Neuron (in vitro differentiated cells): Measurements from ENCODE around the gene KSR2.

ENCODE experiments used
- H2AFZ ChIP-seq: one replicate; pipeline ENCODE4 v1.6.1; 2013; ENCODE audit warnings: low read depth, mild to moderate bottlenecking, inconsistent platforms, low read length, moderate library complexity
- H3K27me3 ChIP-seq: one replicate; pipeline ENCODE4 v1.6.1; 2013; ENCODE audit warnings: low read length; ENCODE audit not compliant: insufficient read depth
- H3K36me3 ChIP-seq: one replicate; pipeline ENCODE4 v1.6.1; 2013; ENCODE audit warnings: low read length; ENCODE audit not compliant: insufficient read depth
- H3K4me1 ChIP-seq: one replicate; pipeline ENCODE4 v1.6.1; 2013; ENCODE audit warnings: low read length; ENCODE audit not compliant: insufficient read depth
- H3K4me3 ChIP-seq: 2 replicates; pipeline ENCODE4 v1.5.1; 2013; ENCODE audit warnings: mild to moderate bottlenecking, low read length, moderate library complexity
- H3K9me3 ChIP-seq: one replicate; pipeline ENCODE4 v1.6.1; 2013; ENCODE audit warnings: low read length

The KSR2 gene

GRCh38 chr12:117936722-117937484 is 31.9 kb downstream of the KSR2 start:
- H3K36me3 ChIP-seq = no peaks in the 10 kb centered on the region
- H3K9me3 ChIP-seq = no peaks in the 10 kb centered on the region
- H2AFZ ChIP-seq = no peak overlapping the region
- H3K4me3 ChIP-seq = no peak overlapping the region
- H3K4me1 ChIP-seq = no peaks in the 10 kb centered on the region
- no peaks in the 10 kb centered on the region for H3K27me3 ChIP-seq

- Histone ChIP-seq H3K9me3 (no peaks in the 10 kb centered on the region), H3K36me3 (no peaks in the 10 kb centered on the region), H3K4me3 (no peak overlapping the region), H3K4me1 (no peaks in the 10 kb centered on the region), H3K27me3 (no peaks in the 10 kb centered on the region), H2AFZ (no peak overlapping the region)
Measured at GRCh38 chr12:117933545-117933944, 35.2 kb downstream of the KSR2 start.

GRCh38 chr12:117926391-117926899 is 42.3 kb downstream of the KSR2 start:
- Histone ChIP-seq H2AFZ (no peak overlapping the region), H3K27me3 (no peaks in the 10 kb centered on the region), H3K4me1 (peaks cover 3% of the 10 kb centered on the region), H3K9me3 (no peaks in the 10 kb centered on the region), H3K36me3 (no peaks in the 10 kb centered on the region), H3K4me3 (no peak overlapping the region)

GRCh38 chr12:117921929-117922777 is 46.6 kb downstream of the KSR2 start:
- Histone ChIP-seq H3K4me1 (peaks cover 3% of the 10 kb centered on the region), H2AFZ (no peak overlapping the region), H3K4me3 (no peak overlapping the region), H3K9me3 (no peaks in the 10 kb centered on the region), H3K36me3 (no peaks in the 10 kb centered on the region), H3K27me3 (no peaks in the 10 kb centered on the region)

GRCh38 chr12:117919479-117919878 is 49.3 kb downstream of the KSR2 start:
- Histone ChIP-seq H3K4me1 (no peaks in the 10 kb centered on the region), H3K27me3 (no peaks in the 10 kb centered on the region), H3K36me3 (no peaks in the 10 kb centered on the region), H3K4me3 (no peak overlapping the region), H2AFZ (no peak overlapping the region), H3K9me3 (no peaks in the 10 kb centered on the region)

GRCh38 chr12:117914686-117915085 is 54.1 kb downstream of the KSR2 start:
- Histone ChIP-seq H2AFZ (no peak overlapping the region), H3K9me3 (no peaks in the 10 kb centered on the region), H3K27me3 (no peaks in the 10 kb centered on the region), H3K4me1 (no peaks in the 10 kb centered on the region), H3K4me3 (no peak overlapping the region), H3K36me3 (no peaks in the 10 kb centered on the region)

GRCh38 chr12:117912756-117913155 is 56.0 kb downstream of the KSR2 start:
- no peaks in the 10 kb centered on the region for H3K4me1 ChIP-seq
- H2AFZ ChIP-seq = no peak overlapping the region
- no peak overlapping the region for H3K4me3 ChIP-seq
- no peaks in the 10 kb centered on the region for H3K9me3 ChIP-seq
- H3K27me3 ChIP-seq = no peaks in the 10 kb centered on the region
- H3K36me3 ChIP-seq = no peaks in the 10 kb centered on the region

GRCh38 chr12:117908411-117908810 is 60.4 kb downstream of the KSR2 start:
- no peak overlapping the region for H2AFZ ChIP-seq
- no peaks in the 10 kb centered on the region for H3K27me3 ChIP-seq
- no peak overlapping the region for H3K4me3 ChIP-seq
- H3K4me1 ChIP-seq = no peaks in the 10 kb centered on the region
- no peaks in the 10 kb centered on the region for H3K9me3 ChIP-seq
- H3K36me3 ChIP-seq = no peaks in the 10 kb centered on the region

- H3K4me1 ChIP-seq = no peaks in the 10 kb centered on the region
- H3K4me3 ChIP-seq = no peak overlapping the region
- H3K36me3 ChIP-seq = no peaks in the 10 kb centered on the region
- no peaks in the 10 kb centered on the region for H3K27me3 ChIP-seq
- no peak overlapping the region for H2AFZ ChIP-seq
- H3K9me3 ChIP-seq = no peaks in the 10 kb centered on the region
Measured at GRCh38 chr12:117907108-117907689, 61.6 kb downstream of the KSR2 start.

- H2AFZ ChIP-seq = no peak overlapping the region
- no peaks in the 10 kb centered on the region for H3K27me3 ChIP-seq
- H3K9me3 ChIP-seq = no peaks in the 10 kb centered on the region
- no peaks in the 10 kb centered on the region for H3K36me3 ChIP-seq
- no peaks in the 10 kb centered on the region for H3K4me1 ChIP-seq
- no peak overlapping the region for H3K4me3 ChIP-seq
Measured at GRCh38 chr12:117904051-117904450, 64.7 kb downstream of the KSR2 start.

GRCh38 chr12:117903110-117903840 is 65.5 kb downstream of the KSR2 start:
- Histone ChIP-seq H2AFZ (no peak overlapping the region), H3K27me3 (no peaks in the 10 kb centered on the region), H3K4me1 (no peaks in the 10 kb centered on the region), H3K4me3 (no peak overlapping the region), H3K36me3 (no peaks in the 10 kb centered on the region), H3K9me3 (no peaks in the 10 kb centered on the region)

- Histone ChIP-seq H3K36me3 (no peaks in the 10 kb centered on the region), H3K4me1 (no peaks in the 10 kb centered on the region), H3K27me3 (no peaks in the 10 kb centered on the region), H3K4me3 (no peak overlapping the region), H3K9me3 (no peaks in the 10 kb centered on the region), H2AFZ (no peak overlapping the region)
Measured at GRCh38 chr12:117901631-117902030, 67.2 kb downstream of the KSR2 start.
